HG03565 (cell line): ENCODE data around the gene TST.

Experiments
- ATAC-seq: cut with Tn5 transposase; IDR thresholded peaks from one replicate; pipeline ENCODE4 v1.9.1; 2021; ENCODE audit warnings: mild to moderate bottlenecking, moderate library complexity; ENCODE audit not compliant: unreplicated experiment

Gene TST

GRCh38 chr22:37019309-37020191 is at the start of gene TST, which contains the start of gene MPST:
Gene TST (minus strand): TSS chr22:37019447. CDS start chr22:37018732, 715 bp downstream.
Gene MPST (plus strand): TSS chr22:37019742. CDS start chr22:37019837, 95 bp downstream.
- no peak for ATAC-seq

DNA sequence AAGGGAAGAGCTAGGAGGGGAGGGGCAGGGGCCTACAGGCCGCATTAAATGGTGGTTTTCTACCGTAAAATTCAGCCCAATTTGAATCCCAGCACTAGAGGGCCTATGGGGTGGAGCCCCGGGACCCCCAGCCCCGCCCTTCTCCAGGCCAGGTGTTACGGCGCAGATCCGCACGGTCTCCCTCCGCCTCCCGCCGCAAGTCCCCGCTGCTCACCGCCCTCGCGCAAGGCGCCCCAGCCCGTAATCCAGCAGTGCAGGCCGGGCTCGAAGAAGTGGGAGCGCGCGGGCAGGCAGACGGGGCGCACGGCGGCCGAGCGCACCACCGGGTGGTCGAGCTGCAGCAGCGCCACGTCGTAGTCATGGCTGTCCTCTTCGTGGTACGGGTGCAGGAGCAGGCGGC is 49.6 kb upstream of the TST start:
- no peak for ATAC-seq

DNA sequence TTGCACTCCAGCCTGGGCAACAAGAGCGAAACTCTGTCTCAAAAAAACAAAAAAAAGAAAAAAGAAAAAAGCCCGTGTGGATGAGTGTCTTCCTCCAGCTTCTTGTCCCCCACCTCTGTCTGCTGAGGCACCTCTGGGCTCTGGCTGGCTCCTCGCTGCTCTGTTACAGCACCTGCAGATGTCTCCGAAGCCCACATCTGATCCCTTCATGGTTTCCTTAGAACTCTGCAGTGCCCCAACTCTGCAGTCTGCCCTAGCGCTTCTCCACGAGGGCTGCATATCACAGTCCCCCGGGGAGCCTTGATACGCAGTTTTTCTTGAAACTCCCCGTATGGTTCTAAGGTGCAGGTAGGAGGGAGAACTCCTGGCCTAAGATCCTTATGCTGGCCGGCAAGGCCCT is 48.2 kb upstream of the TST start:
- no peak for ATAC-seq

GRCh38 chr22:37065961-37066360 is 46.7 kb upstream of the TST start:
- ATAC-seq = no peak

GRCh38 chr22:37065180-37065579 is 45.9 kb upstream of the TST start:
- no peak for ATAC-seq

DNA sequence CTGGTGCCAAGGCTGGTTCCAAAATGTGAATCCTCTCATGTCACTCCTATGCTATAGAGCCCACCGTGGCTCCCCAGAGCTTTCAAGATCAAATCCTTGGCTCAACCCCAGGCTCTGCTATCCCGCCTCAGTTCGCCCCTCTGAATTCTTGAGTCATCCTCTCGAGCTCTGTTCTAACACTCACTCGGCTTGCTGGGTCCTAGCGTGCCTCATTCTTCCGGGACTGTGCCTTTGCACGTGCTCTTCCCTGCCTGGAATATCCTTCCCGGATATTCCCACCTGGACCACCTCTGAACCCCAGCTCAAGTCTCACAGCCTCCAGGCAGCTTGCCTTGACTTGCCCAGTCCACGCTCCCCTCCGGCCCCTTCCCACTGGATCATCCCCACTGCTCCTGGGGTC is 45.3 kb upstream of the TST start:
- no peak for ATAC-seq

DNA sequence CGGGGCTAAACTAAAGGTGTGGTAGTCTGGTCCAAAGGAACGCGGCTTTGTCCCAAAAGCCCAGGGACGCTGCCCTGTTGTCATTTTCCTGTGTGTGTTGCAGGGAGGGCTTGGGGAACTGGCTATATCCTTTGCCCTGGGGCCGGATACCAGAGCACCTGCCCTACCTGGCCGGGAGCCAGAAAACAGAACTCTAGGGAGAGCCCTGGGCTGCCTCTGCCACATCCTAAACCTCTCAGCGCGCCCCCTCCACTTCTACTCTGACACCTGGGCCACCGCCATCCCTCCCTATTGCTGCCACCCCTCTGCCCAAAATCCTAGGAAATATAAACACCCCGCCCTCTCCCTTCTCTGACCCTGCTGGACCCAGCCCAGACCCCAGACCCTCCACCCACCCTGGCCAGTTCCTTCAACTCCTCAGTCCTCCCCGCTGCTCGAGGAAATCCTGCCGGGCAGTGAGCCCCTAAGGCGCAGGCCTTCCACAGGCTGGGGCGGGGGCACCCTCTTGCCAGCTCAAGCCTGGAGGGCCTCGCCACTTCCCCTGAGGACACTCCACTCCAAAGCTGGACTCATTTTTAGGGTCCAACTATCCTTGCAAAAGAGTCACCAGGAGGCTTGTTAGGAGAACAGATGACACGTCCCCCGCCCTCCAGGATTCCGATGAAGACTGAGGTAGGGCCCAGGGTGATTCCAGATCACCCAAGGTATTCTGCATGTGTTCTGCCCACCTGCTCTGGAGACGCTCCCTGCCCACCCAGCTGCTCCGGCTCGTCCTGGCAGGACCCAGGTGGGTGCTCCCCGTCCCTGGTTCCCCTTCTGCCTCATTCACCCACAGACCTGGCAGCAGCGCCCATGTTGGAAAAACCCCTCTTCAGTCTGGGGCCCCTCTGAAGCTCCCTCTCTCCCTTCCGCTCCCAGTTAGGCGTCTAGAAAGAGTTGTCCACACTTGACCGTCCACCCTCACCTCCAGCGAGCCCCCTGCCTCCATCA is 44.5 kb upstream of the TST start:
- no peak for ATAC-seq

DNA sequence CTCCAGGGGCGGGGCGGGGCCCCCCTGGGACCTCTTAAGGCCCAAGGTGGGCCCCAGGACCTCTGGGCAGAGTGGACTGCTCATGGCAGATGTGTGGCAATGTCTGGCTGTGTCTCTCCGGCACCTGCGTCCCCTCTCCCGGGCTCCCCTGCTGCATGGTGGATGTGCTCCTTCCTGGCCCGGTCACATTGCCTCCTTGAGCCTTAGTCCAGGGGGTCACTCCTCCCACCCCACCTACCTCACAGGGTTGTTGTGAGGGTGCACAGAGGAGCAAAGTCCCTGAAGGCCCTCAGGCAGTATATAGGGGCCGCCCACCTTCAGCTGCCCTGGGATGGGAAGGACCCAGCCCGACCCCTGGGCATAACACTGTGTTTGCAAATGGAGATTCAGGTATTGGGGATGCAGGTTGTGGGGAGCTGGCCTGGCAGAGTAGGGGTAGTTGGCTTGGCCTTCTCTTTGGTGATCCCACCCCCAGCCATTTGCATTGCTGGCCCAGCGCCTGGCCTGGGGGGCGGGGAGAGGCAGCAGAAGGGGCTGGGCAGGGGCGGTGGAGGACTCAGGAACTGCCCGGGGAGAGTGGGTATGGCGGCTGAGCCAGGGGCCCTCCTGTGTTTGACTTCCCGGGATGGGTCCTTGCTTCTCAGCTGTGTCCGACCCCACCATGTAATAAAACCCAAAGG is 43.6 kb upstream of the TST start:
- no peak for ATAC-seq

DNA sequence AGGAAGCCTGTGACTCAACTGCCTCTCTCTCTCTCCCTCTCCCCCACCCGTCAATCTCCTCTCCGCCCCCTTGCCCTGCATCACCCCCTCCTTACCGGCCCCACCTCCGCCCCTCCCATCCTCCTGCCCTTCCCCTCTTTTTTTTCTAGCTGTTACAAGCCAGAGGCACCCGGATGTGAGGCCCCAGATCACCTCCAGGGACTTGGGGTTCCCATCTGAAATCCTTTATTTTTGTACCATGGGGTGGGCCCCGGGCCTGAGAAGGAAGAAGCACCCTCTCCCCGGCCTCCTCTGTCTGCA is 43.1 kb upstream of the TST start:
- ATAC-seq = no peak

- no peak for ATAC-seq
Observed at GRCh38 chr22:37061611-37062375, 42.5 kb upstream of the TST start.

DNA sequence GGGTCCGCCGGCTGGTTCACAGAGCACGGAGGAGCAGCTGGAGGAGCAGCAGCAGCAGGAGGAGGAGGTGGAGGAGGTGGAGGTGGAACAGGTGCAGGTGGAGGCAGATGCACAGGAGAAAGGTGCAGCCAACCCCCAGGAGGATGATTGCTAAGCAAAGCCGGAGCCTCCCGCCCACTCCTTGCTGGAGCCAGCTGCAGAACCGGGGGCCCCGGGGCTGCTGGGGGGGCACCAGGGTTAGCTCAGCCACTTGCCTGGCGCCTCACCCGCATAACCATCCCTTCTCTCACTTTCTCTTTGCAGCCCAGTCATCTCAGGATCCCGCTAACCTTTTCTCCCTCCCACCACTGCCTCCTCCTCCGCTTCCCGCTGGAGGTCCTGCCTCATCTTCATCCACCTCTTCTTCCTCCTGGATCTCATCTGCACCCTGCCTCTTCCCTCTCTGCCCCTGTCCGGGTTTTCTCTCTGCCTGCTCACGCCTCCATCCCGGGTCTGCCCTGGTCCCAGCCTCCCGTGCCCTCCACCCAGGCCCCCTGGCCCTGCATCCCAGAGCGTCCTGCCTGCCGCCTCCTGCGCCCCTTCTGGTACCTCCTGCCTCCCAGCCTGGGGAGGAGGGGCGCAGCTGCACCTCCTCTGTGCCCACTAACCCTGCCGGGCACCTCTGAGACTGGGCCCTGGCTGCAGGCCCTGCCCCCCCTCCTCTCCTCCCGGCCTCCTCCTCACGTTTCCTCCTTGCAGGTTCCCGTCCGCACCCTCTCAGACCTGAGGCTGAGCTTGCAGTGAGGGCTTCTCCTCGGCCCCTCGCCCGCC is 41.8 kb upstream of the TST start:
- ATAC-seq = no peak

GRCh38 chr22:37059876-37060449 is 40.7 kb upstream of the TST start:
- ATAC-seq = no peak

GRCh38 chr22:37058917-37059701 is 39.9 kb upstream of the TST start:
- no peak for ATAC-seq

DNA sequence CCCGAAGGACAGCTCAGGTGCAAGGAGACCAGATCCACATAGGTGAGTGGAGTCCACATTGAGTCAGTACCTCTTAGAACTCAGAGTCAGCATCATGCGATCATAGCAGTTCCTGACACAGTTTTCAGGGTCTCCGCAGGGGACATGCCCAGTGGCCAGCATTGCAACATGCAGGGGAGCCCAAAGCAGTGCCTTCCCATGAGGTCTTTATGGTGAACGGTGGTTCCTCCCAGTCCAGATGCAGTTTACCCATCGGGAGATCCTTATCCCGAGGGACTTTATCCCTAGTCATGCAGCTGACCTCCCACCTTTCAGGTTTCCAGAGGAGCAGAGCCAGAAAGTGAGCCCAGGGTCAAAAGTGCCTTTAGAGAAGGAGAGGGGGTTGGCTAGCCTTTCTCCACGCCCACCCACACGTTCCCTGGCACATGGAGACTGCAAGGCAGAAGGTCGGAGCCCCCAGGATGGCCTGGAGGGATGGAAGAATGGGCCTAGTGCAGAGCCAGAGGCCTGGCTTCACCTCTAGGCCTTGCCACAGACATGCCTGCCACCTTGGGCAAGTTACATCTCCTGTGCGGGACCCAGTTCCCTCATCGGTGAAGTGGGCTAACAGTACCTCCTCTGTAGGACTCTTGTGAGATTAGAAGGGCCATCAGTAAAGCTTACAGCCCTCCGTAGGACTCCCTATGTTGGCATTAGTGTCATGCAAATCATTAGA is 38.7 kb upstream of the TST start:
- no peak for ATAC-seq

GRCh38 chr22:37057226-37057625 is 38.0 kb upstream of the TST start:
- no peak for ATAC-seq

GRCh38 chr22:37056246-37056645 is 37.0 kb upstream of the TST start:
- ATAC-seq = no peak

DNA sequence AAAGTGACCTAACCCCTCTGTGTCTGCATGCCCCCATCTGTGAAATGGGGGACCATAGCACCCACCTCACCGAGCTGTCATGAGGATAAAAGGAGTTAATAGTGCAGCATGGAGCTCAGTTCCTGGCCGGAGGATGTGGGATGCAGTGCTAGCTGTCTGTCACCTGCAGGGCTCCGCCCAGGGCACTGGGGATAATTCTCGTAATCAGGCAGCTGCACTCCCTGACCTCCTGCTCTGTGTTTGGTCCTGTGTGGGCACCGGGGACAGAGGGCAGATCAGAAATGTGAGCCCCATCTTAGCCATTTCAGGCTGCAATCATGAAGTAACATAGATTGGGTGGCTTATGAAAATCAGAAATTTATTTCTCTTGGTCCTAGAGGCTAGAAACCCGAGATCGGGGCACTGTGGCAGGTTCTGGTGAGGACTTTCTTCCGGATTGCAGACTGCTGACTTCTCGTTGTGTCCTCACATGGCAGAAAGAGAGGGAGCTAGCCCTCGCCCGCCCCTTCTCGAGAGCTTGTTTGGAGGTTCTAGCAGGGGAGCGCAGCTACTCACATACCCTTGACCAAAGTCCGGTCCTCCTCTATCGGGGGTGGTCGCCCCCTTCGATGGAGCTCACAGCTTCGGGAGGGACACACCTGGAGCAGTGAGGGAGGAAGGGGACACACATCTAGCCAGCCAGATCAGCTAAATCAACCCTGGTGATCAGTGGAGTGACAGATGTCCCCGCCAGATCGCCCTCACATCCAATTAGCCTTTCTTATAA is 35.5 kb upstream of the TST start:
- no peak for ATAC-seq
